Muscle of leg (tissue), 11 donors: ENCODE results near the gene ADAMTSL1. TPM values are rescaled to one million over a fixed set of nuclear protein-coding genes. Genes with fewer than 3 reads are reported as not detected.

ENCODE experiments used
- DNase-seq: peaks from one replicate; pipeline ENCODE4 v3.0.0; 2013
- H3K27ac ChIP-seq: one replicate; pipeline ENCODE4 v1.5.1; 2013; ENCODE audit warnings: mild to moderate bottlenecking, low read length, control low read depth
- H3K27me3 ChIP-seq: one replicate; pipeline ENCODE4 v1.6.1; 2013; ENCODE audit warnings: low read length; ENCODE audit not compliant: control insufficient read depth, insufficient read depth
- H3K36me3 ChIP-seq: one replicate; pipeline ENCODE4 v1.6.1; 2013; ENCODE audit warnings: low read length; ENCODE audit not compliant: control insufficient read depth, insufficient read depth
- H3K4me1 ChIP-seq: one replicate; pipeline ENCODE4 v1.6.1; 2013; ENCODE audit warnings: low read length; ENCODE audit not compliant: control insufficient read depth, insufficient read depth
- H3K4me3 ChIP-seq: one replicate; pipeline ENCODE4 v1.5.1; 2013; ENCODE audit warnings: low read length, control low read depth
- H3K9me3 ChIP-seq: replicated peaks from 2 replicates; pipeline ENCODE4 v1.6.1; 2013; ENCODE audit warnings: low read depth, low read length; ENCODE audit not compliant: control insufficient read depth
- WGBS: methylation state at CpG from one replicate; pipeline ENCODE4 v1.1.5; 2013; ENCODE audit warnings: missing lambda C conversion rate; ENCODE audit not compliant: insufficient coverage; 5-methylcytosine and 5-hydroxymethylcytosine counted together
- polyA plus RNA-seq, 8 donors: library from polyadenylated mRNA; unstranded; fragments of 120-200 nt; gene quantifications; one replicate each; pipeline versions ENCODE4 v1.2.1 to v1.2.3, GENCODE V29; 2013; ENCODE audit warnings: inconsistent platforms in 1 of 8, low replicate concordance in 1 of 8; ENCODE audit not compliant: insufficient read length in 8 of 8, insufficient read depth in 1 of 8
- total RNA-seq: library from RNA; stranded (reverse); fragments of 120-200 nt; gene quantifications from one replicate; pipeline ENCODE4 v1.2.4, GENCODE V29; 2013

Gene ADAMTSL1
- total and polyA plus RNA-seq, 9 donors = 9.9 to 32.9 (median 20.1) TPM

DNA sequence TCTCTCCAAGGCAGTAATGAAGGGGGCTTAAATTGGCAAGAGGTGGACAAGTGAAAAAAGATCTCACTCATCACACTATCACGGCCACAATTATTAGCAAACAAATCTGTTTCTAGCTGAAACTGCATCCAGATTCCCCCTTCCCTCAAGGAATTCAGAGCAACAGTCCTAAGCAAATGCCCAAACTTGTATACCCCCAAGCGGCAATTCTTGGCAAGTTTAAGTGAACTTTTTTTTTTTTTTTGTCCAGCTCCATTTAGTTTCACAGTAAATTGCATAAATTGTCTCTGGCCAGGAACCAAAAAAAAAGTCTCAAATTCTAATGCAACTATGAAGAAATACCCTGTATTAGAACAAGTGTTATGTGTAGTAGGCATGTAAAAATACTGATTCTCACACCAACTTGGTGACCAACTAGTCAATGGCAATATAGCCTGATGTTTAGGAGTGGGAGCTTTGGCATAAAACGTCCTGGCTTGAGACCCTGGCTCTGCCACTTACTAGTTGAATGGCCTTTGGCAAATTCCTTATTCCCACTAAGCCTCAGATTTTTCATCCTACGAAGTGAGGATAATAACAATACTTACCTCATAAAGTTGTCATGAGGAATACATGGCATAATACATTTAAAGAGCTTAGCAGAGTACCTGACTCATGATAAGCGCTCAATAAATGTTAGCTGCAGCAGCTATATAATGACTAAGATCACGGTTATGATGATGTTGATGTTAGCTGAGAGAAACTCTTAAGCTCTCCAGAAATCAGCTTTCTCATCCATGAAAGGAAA is 193.2 kb downstream of the ADAMTSL1 start:
- no CpG with 5 or more reads among the region's 6 CpGs for WGBS
- peak; percentile 67 for DNase-seq
- Histone ChIP-seq H3K27ac (no peak overlapping the region), H3K36me3 (no peaks in the 10 kb centered on the region), H3K27me3 (no peaks in the 10 kb centered on the region), H3K4me3 (no peak overlapping the region), H3K4me1 (peaks cover 2% of the 10 kb centered on the region), H3K9me3 (no peaks in the 10 kb centered on the region)

- Histone ChIP-seq H3K4me1 (peaks cover 2% of the 10 kb centered on the region), H3K4me3 (no peak overlapping the region), H3K9me3 (no peaks in the 10 kb centered on the region), H3K27me3 (no peaks in the 10 kb centered on the region), H3K36me3 (no peaks in the 10 kb centered on the region), H3K27ac (no peak overlapping the region)
- no peak for DNase-seq
- no CpG with 5 or more reads among the region's 2 CpGs for whole genome bisulfite sequencing
These were observed 195.0 kb downstream of the ADAMTSL1 start for GRCh38 chr9:18668944-18669343.

GRCh38 chr9:18672706-18673105 is 198.8 kb downstream of the ADAMTSL1 start:
- Histone ChIP-seq H3K36me3 (no peaks in the 10 kb centered on the region), H3K4me3 (no peak overlapping the region), H3K27me3 (no peaks in the 10 kb centered on the region), H3K27ac (no peak overlapping the region), H3K4me1 (no peaks in the 10 kb centered on the region), H3K9me3 (no peaks in the 10 kb centered on the region)
- no peak for DNase-seq

DNA sequence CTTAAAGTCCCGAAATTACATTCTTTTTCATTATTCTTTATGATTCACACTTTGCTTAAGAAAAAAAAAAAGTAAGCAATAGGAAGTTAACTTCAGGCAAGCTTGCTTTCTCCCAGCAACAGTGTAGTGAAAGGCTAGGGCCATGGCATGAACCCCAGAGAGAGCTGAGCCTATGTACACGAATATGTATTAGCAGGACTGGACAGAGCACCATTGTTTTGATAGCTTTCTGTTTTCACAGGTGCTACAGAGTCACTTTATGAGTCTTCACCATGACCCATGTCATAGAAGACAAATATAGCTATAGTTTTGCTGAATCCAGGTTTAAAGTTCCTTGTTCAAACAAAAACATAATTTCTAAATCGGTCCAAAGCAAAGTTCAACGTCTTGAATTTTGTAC is 199.2 kb downstream of the ADAMTSL1 start:
- no peak for DNase-seq
- no peaks in the 10 kb centered on the region for H3K4me1 ChIP-seq
- H3K27ac ChIP-seq = no peak overlapping the region
- no peak overlapping the region for H3K4me3 ChIP-seq
- no peaks in the 10 kb centered on the region for H3K27me3 ChIP-seq
- no peaks in the 10 kb centered on the region for H3K36me3 ChIP-seq
- WGBS = no CpG with 5 or more reads among the region's 4 CpGs
- H3K9me3 ChIP-seq = no peaks in the 10 kb centered on the region

GRCh38 chr9:18675332-18675731 is 201.4 kb downstream of the ADAMTSL1 start:
- no peak overlapping the region for H3K27ac ChIP-seq
- H3K27me3 ChIP-seq = no peaks in the 10 kb centered on the region
- H3K36me3 ChIP-seq = no peaks in the 10 kb centered on the region
- no peaks in the 10 kb centered on the region for H3K4me1 ChIP-seq
- H3K4me3 ChIP-seq = no peak overlapping the region
- no CpG with 5 or more reads among the region's 1 CpG for WGBS
- H3K9me3 ChIP-seq = no peaks in the 10 kb centered on the region
- no peak for DNase-seq

DNA sequence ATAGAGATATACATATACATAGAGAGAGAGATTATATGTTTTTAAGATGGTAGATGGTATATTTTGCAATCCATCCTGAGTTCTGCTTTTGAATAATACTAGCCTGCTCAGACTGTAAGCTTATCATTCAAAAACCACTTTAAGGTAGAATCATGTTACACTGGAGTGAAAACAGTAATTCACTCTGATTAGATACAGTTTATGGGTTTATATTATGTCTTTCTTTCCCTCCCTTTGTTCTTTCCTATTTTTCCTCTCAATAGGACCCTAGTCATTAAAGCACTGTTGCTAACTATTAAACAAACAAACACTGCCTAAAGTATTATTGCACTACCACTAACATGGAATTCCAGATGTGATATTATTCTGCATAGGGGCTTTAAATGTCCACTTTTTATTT is 202.0 kb downstream of the ADAMTSL1 start:
- H3K4me1 ChIP-seq = no peaks in the 10 kb centered on the region
- H3K9me3 ChIP-seq = no peaks in the 10 kb centered on the region
- H3K4me3 ChIP-seq = no peak overlapping the region
- DNase-seq = no peak
- H3K27ac ChIP-seq = no peak overlapping the region
- no peaks in the 10 kb centered on the region for H3K36me3 ChIP-seq
- H3K27me3 ChIP-seq = no peaks in the 10 kb centered on the region

- DNase-seq = peak; percentile 54
- Histone ChIP-seq H3K4me3 (no peak overlapping the region), H3K27ac (no peak overlapping the region), H3K27me3 (no peaks in the 10 kb centered on the region), H3K9me3 (no peaks in the 10 kb centered on the region), H3K36me3 (no peaks in the 10 kb centered on the region), H3K4me1 (no peaks in the 10 kb centered on the region)
- no CpG with 5 or more reads among the region's 2 CpGs for WGBS
These were observed 202.6 kb downstream of the ADAMTSL1 start for GRCh38 chr9:18676525-18676924.

DNA sequence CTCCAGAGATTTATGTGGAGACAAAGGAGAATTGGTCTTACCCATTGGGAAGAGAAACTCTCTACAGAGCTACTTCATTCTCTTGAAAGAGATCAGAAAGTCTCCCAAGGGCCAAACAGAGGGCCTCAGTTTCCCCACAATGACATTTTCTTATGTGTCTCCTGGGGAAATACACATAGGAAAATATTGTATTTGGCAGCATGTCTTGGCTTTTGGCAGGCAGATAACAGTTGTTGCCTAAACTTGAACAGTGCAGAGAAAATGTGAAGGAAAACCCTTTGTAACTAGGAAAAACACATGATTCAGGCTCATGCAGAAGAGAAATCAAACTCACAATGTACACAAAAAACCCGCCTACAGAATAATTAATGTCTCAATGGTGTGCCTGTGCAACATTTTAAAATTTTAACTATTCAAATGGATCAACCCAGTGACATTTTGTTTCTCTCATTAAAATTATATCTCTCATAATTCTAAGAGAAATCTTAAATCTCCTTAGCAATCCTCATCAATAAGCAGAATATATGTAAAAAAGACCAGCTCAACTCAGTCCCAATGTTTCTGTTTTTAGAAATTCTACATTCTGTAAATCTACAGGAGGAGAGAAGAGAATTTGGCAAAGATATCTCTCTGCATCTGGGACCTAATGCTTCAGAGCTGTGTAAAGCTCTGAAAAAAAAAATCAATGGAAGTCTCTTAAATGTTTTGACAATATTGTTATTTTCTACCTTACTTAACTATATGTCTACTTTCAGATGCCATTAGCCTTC is 205.1 kb downstream of the ADAMTSL1 start:
- no peak overlapping the region for H3K4me3 ChIP-seq
- H3K27ac ChIP-seq = no peak overlapping the region
- no peaks in the 10 kb centered on the region for H3K27me3 ChIP-seq
- H3K9me3 ChIP-seq = no peaks in the 10 kb centered on the region
- H3K4me1 ChIP-seq = no peaks in the 10 kb centered on the region
- DNase-seq = peak; percentile 85
- WGBS = no CpG with 5 or more reads among the region's 1 CpG
- no peaks in the 10 kb centered on the region for H3K36me3 ChIP-seq

- Histone ChIP-seq H3K36me3 (no peaks in the 10 kb centered on the region), H3K27me3 (no peaks in the 10 kb centered on the region), H3K27ac (no peak overlapping the region), H3K4me3 (no peak overlapping the region), H3K9me3 (no peaks in the 10 kb centered on the region), H3K4me1 (no peaks in the 10 kb centered on the region)
- DNase-seq = no peak
- 95% methylated on average over 3 of the region's 6 CpGs for WGBS
These were observed 209.0 kb downstream of the ADAMTSL1 start for GRCh38 chr9:18682907-18683306.

GRCh38 chr9:18683312-18683711 is 209.4 kb downstream of the ADAMTSL1 start:
- Histone ChIP-seq H3K9me3 (no peaks in the 10 kb centered on the region), H3K36me3 (no peaks in the 10 kb centered on the region), H3K27me3 (no peaks in the 10 kb centered on the region), H3K4me1 (no peaks in the 10 kb centered on the region), H3K4me3 (no peak overlapping the region), H3K27ac (no peak overlapping the region)
- WGBS = 93% methylated on average over 8 of the region's 12 CpGs
- DNase-seq = no peak
